Measurements from ENCODE around the gene FRMD3. TPM values are rescaled to one million over a fixed set of nuclear protein-coding genes. Genes with fewer than 3 reads are reported as not detected.

The FRMD3 gene
- total RNA-seq, 1 experiment from 2014 or later, result 14.5 TPM

DNA sequence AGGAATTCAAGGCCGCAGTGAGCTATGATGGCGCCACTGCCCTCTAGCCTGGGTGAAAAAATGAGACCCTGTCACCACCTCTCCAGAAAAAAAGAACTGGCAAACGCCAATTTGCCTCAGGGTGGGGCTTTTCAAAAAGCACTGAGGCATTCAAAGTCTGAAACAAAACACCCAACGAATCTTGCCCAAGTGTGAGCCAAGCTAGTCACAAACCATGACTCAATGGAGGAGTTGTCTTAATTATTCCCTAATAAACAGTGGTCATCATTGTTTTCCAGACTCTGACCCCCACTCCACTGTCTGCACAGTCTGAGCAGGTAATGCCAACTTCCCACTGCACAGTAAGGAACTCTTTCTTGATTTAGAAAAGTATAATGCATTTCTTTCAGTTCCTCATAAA, 16.8 kb downstream of the FRMD3 start:
- no peak for TF ChIP-seq SIN3A (IDR thresholded peaks at IDR 0.05; ENCODE audit: borderline replicate concordance, insufficient read depth, low read depth, low read length)
- no peak for TF ChIP-seq TCF7L2 (IDR thresholded peaks at IDR 0.05; ENCODE audit: low read depth, low read length)
- TF ChIP-seq POLR2AphosphoS5 (IDR thresholded peaks at IDR 0.05; ENCODE audit: low read depth, low read length), result no peak
- TF ChIP-seq, protein P1, sequence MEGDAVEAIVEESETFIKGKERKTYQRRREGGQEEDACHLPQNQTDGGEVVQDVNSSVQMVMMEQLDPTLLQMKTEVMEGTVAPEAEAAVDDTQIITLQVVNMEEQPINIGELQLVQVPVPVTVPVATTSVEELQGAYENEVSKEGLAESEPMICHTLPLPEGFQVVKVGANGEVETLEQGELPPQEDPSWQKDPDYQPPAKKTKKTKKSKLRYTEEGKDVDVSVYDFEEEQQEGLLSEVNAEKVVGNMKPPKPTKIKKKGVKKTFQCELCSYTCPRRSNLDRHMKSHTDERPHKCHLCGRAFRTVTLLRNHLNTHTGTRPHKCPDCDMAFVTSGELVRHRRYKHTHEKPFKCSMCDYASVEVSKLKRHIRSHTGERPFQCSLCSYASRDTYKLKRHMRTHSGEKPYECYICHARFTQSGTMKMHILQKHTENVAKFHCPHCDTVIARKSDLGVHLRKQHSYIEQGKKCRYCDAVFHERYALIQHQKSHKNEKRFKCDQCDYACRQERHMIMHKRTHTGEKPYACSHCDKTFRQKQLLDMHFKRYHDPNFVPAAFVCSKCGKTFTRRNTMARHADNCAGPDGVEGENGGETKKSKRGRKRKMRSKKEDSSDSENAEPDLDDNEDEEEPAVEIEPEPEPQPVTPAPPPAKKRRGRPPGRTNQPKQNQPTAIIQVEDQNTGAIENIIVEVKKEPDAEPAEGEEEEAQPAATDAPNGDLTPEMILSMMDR (IDR thresholded peaks at IDR 0.05), result no peak
- TF ChIP-seq, protein P2, sequence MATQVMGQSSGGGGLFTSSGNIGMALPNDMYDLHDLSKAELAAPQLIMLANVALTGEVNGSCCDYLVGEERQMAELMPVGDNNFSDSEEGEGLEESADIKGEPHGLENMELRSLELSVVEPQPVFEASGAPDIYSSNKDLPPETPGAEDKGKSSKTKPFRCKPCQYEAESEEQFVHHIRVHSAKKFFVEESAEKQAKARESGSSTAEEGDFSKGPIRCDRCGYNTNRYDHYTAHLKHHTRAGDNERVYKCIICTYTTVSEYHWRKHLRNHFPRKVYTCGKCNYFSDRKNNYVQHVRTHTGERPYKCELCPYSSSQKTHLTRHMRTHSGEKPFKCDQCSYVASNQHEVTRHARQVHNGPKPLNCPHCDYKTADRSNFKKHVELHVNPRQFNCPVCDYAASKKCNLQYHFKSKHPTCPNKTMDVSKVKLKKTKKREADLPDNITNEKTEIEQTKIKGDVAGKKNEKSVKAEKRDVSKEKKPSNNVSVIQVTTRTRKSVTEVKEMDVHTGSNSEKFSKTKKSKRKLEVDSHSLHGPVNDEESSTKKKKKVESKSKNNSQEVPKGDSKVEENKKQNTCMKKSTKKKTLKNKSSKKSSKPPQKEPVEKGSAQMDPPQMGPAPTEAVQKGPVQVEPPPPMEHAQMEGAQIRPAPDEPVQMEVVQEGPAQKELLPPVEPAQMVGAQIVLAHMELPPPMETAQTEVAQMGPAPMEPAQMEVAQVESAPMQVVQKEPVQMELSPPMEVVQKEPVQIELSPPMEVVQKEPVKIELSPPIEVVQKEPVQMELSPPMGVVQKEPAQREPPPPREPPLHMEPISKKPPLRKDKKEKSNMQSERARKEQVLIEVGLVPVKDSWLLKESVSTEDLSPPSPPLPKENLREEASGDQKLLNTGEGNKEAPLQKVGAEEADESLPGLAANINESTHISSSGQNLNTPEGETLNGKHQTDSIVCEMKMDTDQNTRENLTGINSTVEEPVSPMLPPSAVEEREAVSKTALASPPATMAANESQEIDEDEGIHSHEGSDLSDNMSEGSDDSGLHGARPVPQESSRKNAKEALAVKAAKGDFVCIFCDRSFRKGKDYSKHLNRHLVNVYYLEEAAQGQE (IDR thresholded peaks at IDR 0.05; ENCODE audit: insufficient read depth in 1 of 2, low read depth in 2 of 2, low read length in 1 of 2), result no peak
- ATAC-seq (no peak), DNase-seq (ENCODE audit: low read depth, low spot score) (no peak)
- Histone ChIP-seq H3K9me3 (ENCODE audit: control insufficient read depth, insufficient read depth, low read depth, low read length) (no peaks in the 10 kb centered on the region), H3K36me3 (ENCODE audit: control insufficient read depth, insufficient read depth, low read length) (no peaks in the 10 kb centered on the region), H3K27ac (ENCODE audit: low read length) (peak overlapping the region; percentile 59), H3K4me1 (ENCODE audit: control insufficient read depth, insufficient read depth, low read length) (peaks cover 26% of the 10 kb centered on the region), H3K4me3 (ENCODE audit: low read depth in 2 of 2, low read length in 2 of 2) (no peak overlapping the region), H3K27me3 (ENCODE audit: control insufficient read depth, insufficient read depth, low read length) (no peaks in the 10 kb centered on the region)
- ChIA-PET POLR2A (no interaction called here), CTCF (no interaction called here)
- in situ Hi-C loops (cut with HindIII; ENCODE audit: low pct_unique_long_range_greater_than_20kb, low sequenced_read_pairs) (no loop called here), intact Hi-C loops (cut with micrococcal nuclease; ENCODE audit: unreplicated experiment) (no loop called here)
- BruUV-seq (replicated peaks), result no TSS peak

DNA sequence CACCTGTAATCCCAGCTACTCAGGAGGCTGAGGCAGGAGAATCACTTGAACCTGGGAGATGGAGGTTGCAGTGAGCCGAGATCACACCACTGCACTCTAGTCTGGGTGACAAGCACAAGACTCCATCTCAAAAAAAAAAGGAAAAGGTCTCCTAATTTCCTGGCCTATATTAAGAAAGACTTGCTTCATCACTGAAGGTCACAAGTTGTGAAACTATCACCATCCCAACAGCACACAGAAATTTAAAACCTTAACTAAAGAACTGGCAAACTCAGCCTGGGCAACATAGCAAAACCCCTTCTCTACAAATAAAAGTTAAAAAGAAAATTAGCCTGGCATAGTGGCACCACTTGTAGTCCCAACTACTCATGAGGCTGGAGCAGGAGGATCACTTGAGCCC, 17.2 kb downstream of the FRMD3 start:
- intact Hi-C loops (cut with micrococcal nuclease; ENCODE audit: unreplicated experiment), result no loop called here
- Histone ChIP-seq H3K4me1 (ENCODE audit: control insufficient read depth, insufficient read depth, low read length) (peaks cover 22% of the 10 kb centered on the region), H3K27ac (ENCODE audit: low read length) (peak overlapping the region; percentile 59), H3K36me3 (ENCODE audit: control insufficient read depth, insufficient read depth, low read length) (no peaks in the 10 kb centered on the region), H3K9me3 (ENCODE audit: control insufficient read depth, insufficient read depth, low read depth, low read length) (no peaks in the 10 kb centered on the region), H3K27me3 (ENCODE audit: control insufficient read depth, insufficient read depth, low read length) (no peaks in the 10 kb centered on the region), H3K4me3 (ENCODE audit: low read depth in 2 of 2, low read length in 2 of 2) (no peak overlapping the region)
- TF ChIP-seq SIN3A (IDR thresholded peaks at IDR 0.05; ENCODE audit: borderline replicate concordance, insufficient read depth, low read depth, low read length) (no peak), POLR2AphosphoS5 (IDR thresholded peaks at IDR 0.05; ENCODE audit: low read depth, low read length) (no peak), TCF7L2 (IDR thresholded peaks at IDR 0.05; ENCODE audit: low read depth, low read length) (no peak)
- TF ChIP-seq, protein P2 (IDR thresholded peaks at IDR 0.05; ENCODE audit: insufficient read depth in 1 of 2, low read depth in 2 of 2, low read length in 1 of 2), result no peak
- TF ChIP-seq, protein P1 (IDR thresholded peaks at IDR 0.05), result no peak
- in situ Hi-C loops (cut with HindIII; ENCODE audit: low pct_unique_long_range_greater_than_20kb, low sequenced_read_pairs), result no loop called here
- ATAC-seq (no peak), DNase-seq (ENCODE audit: low read depth, low spot score) (no peak)
- ChIA-PET POLR2A (interaction anchor here (0.7 kb wide), 1 partner anchor 999 kb away, joined by 9 read pairs; no protein-coding TSS in a partner anchor), CTCF (interaction anchor here (0.6 kb wide), 1 partner anchor 34 kb away, joined by 6 read pairs; no protein-coding TSS in a partner anchor)
- no TSS peak for BruUV-seq (replicated peaks)

Measured in Panc1 (cell line).